GM19438 (cell line): ENCODE results near the gene MAP4.
"Not testable (repeated sequence)": the region's sequence is repeated elsewhere in the genome, so short reads cannot be mapped to it uniquely, and the experiment has no call there.

ENCODE experiments used
- ATAC-seq: cut with Tn5 transposase; IDR thresholded peaks from one replicate; pipeline ENCODE4 v1.9.1; 2021; ENCODE audit warnings: low read depth; ENCODE audit not compliant: unreplicated experiment

MAP4 gene

DNA sequence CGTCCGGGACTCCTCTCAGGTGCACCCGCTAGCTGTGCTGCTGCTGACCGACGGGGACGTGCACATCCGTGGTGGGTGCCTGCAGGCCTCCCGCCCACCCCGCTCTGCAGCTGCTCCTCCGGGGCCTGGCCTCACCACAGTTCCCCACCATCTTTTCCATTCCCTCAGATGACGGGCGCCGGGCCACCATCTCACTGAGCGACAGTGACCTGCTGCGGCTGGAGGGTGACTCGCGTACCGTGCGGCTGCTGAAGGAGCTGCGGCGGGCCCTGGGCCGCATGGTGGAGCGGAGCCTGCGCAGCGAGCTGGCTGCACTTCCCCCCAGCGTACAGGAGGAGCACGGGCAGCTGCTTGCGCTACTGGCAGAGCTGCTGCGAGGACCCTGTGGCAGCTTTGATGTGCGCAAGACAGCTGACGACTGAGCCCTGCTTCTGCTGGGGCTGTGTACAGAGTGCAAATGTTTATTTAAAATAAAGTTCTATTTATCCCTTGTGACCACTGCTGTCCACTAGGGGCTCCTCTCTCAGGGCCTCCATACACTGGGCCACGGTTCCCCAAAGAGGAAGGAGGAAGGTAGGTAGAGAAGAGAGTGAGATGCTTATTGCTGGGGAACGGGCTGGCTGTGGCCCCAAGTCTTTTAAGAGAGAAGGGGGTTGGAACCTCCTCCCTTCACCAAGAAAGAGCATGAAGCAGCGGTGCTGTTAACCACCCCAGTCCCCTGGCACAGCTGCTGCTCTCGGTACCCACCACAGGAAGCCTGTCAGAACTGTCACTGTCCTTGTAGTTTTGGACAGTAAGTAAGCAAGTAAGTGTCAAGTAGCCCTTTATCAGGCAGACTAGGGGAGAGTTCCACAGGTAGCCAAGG, 166.3 kb downstream of the MAP4 start:
- no peak for ATAC-seq

DNA sequence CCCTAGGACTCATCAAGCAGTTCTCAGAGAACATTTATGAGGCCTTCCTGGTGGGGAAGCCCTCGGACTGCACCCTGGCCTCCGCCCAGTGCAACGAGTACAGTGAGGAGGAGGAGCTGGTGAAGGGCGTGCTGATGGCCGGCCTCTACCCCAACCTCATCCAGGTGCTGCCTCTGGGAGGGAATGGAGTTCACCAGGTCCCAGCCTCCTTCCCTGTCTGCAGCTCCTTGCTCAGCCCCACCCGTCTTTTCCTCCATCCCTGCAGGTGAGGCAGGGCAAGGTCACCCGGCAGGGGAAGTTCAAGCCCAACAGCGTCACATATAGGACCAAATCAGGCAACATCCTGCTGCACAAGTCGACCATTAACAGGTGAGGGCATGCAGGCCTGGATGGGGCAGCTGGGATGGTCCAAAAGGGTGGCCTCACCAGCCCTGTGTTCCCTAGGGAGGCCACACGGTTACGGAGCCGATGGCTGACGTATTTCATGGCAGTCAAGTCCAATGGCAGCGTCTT, 167.0 kb downstream of the MAP4 start:
- no peak for ATAC-seq

DNA sequence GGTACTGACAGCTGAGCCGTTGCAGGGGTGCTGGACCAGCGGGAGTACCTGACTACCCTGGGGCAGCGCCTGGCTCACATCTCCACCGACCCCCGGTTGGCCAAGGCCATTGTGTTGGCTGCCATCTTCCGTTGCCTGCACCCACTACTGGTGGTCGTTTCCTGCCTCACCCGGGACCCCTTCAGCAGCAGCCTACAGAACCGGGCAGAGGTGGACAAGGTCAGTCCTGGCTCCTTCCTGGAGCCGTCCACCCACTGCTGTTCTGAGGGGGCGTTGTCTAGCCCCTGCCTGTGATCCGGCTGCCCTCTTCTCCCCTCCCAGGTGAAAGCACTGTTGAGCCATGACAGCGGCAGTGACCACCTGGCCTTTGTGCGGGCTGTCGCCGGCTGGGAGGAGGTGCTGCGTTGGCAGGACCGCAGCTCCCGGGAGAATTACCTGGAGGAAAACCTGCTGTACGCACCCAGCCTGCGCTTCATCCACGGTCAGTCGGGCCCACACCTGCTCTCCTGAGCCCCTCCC, 167.6 kb downstream of the MAP4 start:
- no peak for ATAC-seq

DNA sequence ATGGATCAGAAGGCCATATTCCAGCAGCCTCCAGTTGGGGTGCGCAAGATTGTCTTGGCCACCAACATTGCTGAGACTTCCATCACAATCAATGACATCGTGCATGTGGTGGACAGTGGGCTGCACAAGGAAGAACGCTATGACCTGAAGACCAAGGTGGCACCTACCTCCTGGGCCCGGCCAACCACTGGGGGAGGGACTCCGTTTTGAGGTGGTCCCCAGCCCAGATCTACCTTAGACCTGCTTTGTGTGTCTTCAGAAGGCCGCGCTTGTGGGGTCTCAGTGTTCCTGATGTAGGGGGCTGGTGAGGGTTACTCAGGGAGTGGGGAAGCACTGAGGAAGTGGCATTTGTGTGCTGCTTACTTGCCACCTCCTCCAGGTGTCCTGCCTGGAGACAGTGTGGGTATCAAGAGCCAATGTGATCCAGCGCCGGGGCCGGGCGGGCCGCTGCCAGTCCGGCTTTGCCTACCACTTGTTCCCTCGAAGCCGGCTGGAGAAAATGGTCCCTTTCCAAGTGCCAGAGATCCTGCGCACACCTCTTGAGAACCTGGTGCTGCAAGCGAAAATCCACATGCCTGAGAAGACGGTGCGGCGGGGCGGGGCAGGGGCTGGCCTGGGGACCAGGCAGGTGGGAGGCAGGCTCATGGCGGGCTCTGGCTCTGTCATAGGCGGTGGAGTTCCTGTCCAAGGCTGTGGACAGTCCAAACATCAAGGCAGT, 168.3 kb downstream of the MAP4 start:
- ATAC-seq: no peak

DNA sequence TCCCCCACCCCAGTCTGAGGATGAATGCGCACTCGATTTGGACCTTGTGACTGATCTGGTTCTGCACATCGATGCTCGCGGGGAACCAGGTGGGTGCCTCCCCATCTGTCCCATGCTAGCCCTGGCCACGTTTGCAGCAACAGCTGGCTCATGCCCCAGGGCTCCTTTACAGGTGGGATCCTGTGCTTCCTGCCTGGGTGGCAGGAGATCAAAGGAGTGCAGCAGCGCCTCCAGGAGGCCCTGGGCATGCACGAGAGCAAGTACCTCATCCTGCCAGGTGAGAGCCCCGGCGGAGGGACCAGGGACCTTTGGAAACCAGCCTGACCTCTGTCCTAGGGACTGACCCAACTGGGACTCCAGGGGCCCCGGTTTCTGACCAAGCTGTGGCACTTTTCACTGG, 169.0 kb downstream of the MAP4 start:
- no peak for ATAC-seq

DNA sequence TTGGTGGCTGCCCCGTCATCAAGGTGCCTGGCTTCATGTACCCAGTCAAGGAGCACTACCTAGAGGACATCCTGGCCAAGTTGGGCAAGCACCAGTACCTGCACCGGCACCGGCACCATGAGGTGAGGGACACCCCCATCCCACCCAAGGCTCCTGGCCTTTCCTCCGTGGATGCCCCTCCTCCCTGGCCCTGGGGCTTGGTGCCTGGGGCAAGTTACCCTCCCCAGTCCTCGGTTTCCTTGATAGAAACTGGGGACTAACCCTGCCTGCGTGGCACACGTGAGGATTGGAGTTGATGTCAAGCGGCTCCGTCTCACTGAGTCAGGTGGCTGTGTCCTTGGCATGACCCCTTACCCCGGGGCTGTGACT, 169.4 kb downstream of the MAP4 start:
- no peak for ATAC-seq

DNA sequence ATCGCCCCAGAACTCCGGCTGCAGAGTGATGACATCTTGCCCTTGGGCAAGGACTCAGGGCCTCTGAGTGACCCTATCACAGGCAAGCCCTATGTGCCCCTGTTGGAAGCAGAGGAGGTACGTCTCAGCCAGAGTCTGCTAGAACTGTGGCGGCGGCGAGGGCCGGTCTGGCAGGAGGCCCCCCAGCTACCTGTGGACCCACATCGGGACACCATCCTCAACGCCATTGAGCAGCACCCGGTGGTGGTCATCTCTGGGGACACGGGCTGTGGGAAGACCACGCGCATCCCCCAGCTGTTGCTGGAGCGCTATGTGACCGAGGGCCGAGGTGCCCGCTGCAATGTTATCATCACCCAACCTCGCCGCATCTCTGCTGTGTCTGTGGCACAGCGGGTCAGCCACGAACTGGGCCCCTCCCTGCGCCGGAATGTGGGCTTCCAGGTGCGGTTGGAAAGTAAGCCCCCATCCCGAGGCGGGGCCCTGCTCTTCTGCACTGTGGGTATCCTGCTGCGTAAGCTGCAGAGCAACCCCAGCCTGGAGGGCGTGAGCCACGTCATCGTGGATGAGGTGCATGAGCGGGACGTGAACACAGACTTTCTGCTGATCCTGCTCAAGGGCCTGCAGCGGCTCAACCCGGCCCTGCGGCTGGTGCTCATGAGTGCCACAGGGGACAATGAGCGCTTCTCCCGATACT, 169.9 kb downstream of the MAP4 start:
- no peak for ATAC-seq

DNA sequence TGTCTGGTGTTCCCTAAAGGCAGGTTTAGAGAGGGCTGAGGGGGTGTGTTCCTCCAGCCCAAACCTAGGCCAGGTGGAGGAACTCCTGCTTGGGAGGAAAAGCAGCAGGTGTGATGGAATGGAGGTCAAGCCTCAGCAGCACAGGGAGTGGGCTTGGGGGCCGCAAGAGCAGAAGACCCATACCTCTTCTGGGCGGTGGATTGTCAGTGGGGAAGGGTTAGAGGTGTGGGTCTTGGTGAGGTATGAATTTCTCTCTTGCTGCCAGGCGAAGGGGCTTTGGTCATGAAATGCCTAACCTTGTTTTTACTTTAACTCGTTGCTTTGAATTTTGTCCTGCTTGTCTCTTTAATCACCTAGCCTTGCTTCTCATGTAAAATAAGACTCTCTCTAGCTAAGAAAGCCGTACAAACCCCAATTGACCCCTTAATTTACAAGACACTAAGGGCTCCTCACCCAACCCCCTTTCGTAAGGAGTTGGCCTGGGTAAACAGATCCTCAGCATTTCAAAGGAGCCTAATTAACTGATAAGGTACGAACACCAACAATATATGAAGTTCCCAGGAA, 174.3 kb downstream of the MAP4 start:
- ATAC-seq: no peak

DNA sequence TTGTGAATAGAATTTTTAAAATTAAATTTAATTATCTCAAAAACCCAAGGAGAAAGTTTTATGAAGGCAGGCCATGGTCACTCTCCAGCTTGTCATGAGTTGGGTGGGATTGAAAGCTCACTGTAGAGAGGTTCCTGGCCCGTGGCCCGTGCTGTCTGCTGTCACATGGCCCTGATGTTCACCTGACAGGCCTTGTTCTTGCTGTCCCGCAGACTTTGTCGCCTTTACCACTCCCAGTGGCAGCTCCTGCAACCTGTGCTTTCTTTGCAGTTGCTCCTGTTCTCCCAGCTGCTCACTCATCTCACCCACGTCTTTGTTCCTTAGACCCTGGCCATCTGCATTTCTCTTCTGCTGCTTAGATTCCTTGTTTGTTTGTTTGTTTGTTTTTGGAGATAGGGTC, 177.7 kb downstream of the MAP4 start:
- no peak for ATAC-seq

DNA sequence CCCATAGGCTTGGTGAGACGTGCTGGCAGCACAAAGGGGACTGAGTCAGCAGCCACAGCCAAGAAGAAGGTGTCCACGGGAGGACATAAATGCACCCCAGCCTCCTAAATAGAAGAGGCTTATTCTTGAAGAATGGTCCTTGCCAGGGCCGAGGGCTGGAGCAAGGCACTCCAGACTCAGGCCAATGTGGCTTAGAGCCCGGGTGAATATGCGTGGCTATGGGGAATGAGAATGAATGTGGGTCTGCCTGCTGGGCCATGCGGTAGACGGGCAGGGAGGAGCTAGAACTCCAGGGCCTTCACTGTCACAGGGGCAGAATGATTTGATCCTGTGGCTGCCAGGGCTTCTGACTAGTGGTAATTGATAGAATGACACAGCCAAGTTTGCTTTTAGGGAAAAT, 179.2 kb downstream of the MAP4 start:
- no peak for ATAC-seq

DNA sequence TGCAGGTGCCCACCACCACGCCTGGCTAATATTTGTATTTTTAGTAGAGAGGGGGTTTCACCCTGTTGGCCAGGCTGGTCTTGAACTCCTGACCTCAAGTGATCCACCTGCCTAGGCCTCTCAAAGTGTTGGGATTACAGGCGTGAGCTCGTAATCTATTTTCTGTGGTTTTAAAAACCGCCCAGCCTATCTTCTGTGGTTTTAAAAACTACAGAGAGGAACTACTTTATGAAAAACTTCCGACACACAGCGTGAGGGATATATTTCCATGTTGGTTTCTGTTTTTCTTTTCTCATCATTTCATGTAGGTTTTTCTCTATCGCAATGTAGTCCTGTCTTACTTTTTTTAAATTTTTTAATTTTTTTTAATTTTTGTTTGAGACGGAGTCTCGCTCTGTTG, 186.7 kb downstream of the MAP4 start:
- not testable (repeated sequence) for ATAC-seq

DNA sequence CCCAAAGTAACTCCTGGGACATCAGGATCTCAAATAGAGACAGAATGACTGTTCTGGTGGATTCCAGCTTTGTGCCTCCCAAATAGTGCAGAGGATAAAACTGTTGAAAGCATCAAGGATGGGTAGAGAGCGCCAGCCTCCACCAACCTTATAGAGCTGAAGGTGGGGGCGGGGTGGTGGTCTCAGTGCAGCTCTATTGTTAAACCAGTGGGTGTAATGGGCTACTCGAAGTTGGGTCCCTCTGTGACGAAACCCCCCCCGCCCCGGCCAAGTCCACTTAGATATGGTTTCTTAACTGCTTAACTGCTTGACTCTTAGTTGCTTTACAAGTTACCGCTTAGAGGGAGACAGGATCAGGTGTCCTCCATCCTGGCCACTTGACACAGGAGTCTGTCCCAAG, 190.6 kb downstream of the MAP4 start:
- no peak for ATAC-seq

DNA sequence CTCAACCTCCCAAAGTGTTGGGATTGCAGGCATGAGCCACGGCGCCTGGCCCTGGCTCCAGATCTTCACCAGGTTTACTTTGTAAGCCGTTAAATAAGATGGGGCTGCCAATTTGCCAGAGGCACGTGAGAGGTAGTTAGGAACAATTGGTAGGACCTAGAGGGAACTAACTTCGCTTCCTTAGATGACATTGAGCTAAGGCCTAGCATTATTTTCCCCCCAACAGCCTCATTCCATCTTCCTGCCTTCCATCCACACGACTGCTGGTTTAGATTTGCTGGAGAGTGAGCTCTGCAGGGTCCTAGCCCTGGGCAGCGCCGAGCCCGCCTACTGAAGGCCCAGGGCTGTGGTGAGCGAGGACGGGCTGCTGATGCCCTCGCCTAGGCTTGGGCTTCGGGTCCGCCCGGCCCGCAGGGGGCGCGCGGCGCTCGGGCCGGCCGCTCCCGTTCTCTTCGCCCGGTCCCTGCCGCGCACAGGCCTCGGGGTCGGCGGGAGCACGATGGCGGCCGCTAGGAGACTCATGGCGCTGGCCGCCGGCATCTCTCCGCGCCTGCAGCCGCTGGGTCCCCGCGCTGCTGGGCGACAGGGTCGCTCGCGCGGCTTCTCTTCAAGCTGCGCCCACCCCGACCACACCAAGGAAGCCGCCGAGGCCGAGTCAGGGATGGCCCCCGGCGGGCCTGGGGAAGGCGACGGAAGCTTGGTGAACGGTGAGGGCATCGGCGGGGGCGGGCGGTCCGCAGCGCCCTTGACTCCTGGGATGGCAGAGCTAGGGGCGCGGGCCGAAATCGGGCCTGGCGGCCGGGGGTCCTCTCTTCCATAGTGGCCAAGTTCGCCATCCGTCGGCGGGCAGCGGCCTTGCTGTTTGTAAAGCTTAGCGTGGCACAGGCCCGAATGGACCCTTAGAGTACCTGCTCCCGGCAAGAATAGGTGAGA, 191.4 kb downstream of the MAP4 start:
- peak; percentile 91 for ATAC-seq

DNA sequence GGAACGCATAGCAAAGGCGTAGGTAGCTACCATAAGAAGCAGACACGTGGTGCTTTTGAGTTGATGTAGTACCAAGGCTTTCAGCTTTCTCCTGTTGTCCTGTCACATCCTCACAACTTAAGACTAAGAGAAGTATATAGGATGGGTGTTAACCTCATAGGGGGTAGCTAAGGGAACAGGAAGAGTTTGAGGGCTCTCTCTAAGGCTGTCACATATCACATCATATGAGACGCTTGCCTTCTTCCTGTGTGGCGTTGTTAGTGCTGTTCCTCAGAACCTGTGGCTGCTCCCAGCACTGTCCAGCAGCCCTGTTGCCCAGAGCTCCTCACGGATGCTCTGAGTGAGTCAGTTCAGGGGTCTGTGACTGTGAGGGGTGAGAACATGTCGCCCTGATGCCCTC, 198.6 kb downstream of the MAP4 start:
- ATAC-seq: no peak

DNA sequence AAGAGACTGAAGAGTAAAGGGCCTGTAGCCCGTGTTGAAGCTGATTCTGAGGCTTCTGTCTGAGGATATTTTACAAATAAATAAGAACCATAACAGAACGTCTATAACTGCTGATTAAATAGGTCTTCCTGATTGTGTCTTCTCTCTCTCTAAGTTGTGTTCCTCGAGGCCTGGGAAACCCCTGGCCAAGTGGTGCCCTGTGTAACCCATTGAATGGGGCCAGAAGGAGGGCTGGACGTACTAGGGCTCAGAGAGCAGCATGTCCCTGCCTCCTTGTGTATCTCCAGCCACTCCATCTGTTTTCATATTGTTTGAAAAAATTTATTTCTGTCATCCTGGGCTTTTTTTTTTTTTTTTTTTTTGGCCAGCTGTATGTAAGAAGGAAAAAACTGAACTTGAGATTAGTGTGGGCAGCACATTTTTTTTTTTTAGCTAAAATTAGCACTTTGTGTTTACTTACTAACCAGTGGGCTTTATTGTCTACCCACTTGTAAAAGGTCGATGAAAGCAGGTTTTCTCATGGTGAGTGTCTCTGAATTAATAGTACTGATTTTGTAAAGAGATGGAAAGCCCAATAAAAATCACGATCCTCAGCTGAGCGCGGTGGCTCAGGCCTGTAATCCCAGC, 202.6 kb downstream of the MAP4 start:
- no peak for ATAC-seq

DNA sequence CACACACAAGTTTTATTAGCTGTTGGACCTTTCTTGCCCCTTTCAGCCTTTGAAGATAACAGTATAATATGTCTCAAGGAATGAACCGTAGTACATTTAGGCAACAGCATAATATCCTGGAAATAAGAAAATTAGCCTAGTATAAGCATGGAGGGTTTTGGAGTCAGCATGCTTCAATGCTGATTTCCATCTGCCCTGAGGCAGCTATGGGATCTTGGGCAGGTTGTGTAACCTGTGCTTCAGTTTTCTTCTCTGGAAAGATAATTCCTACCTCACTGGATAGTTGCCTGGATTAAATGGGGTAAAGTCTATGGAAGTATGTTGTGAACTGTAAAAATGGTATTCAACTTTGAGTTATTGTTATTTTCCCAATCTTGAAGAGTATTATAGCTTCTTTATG, 211.6 kb downstream of the MAP4 start:
- no peak for ATAC-seq

DNA sequence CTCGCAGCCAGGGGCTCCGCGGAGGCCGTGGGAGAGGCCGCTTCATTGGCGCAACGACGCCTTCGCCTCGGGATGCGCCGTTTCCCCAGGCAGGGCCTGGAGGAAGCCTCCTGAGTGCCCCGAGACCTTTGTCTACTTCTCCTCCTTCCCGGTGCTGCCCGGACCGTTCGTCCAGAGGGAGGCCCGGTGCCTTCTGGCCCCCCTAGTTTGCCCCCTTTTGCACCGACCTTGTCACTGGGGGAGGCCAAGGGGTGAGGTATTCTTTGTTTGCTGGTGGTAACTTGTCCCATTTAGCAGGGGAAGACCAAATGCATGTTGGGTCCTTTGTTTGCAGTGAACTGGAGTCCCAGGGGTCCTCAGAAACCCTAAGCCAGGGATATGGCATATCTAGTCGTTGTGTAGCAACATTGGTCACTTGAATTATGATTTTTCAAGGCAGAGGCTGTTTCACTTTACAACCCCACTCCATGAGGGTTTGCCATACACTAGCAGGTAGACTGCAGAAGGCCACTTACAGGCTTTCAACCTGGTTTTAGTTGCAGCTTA, 212.7 kb downstream of the MAP4 start:
- ATAC-seq: no peak

DNA sequence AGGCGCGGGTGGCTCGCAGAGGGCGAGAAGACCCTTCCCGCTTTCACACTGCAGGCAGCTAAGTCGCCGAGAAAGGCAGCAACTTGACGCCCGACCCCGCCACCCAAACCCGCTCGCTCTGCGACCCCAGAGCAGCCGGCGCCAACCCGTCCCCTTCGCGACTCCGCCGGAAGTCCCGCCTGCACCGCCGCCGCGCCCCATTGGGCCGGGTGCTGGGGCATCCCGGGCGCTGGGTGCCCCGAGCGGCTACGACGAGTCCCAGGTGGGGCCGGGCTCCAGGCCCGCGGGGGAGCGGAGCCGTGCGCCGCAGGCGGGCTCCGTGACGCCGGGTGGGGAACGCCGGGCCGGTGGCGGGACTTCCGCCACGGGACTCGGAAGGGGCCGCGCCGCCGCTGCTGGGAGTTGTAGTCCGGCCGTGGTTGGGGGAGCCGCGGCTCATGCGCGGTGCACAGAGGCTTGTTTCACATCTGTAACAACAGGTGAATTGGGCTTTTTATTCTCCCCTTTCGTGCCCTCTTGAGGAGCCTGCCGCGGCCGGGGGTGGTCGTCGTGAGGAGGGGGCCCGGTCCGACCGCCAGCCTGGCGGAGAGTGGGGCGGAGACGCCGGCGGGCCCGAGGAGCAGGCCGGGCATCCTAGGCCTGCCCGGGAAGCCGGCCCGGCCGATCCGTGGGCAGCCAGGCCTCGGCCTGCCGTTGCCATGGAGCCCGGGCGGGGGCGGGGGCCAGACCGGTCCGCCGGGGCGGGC, 213.3 kb downstream of the MAP4 start, which contains the start of gene DHX30:
Gene DHX30 (plus strand): TSS at position 405 of the 746 bp plus-strand sequence. CDS start 7,546 bp downstream, outside the sequence.
- ATAC-seq: peak; percentile 83
